Stimulated activated CD4-positive, alpha-beta T cell treated with anti-CD3 and anti-CD28 coated beads, Interleukin-4, amount 100 ng/mL, for 4 hours (primary cell): Measurements from ENCODE around the gene CAMLG.

ENCODE experiments used
- DNase-seq, 2 experiments: peaks; one replicate each; pipeline ENCODE4 v3.0.0-alpha.2; 2020

CAMLG gene

GRCh38 chr5:134784241-134784920 lies 46.0 kb downstream of the CAMLG start:
- DNase-seq, result no peak

GRCh38 chr5:134784946-134785620 lies 46.7 kb downstream of the CAMLG start:
- DNase-seq, result no peak

- no peak for DNase-seq
Observed at GRCh38 chr5:134787692-134788091, 49.3 kb downstream of the CAMLG start.

- no peak for DNase-seq
Observed at GRCh38 chr5:134791580-134791979, 53.2 kb downstream of the CAMLG start.

- DNase-seq, result no peak
Observed at GRCh38 chr5:134792286-134792685, 53.9 kb downstream of the CAMLG start.

GRCh38 chr5:134793111-134793510 lies 54.8 kb downstream of the CAMLG start:
- no peak for DNase-seq

- DNase-seq, result no peak
Observed at GRCh38 chr5:134794082-134794481, 55.7 kb downstream of the CAMLG start.

- DNase-seq, result no peak
Observed at GRCh38 chr5:134794819-134795218, 56.5 kb downstream of the CAMLG start.

GRCh38 chr5:134798468-134798867 lies 60.1 kb downstream of the CAMLG start:
- DNase-seq, result no peak
